Measurements from ENCODE around the gene SAMD4A. TPM values are rescaled to one million over a fixed set of nuclear protein-coding genes. Genes with fewer than 3 reads are reported as not detected.

Gene SAMD4A
- total and polyA plus RNA-seq, 8 donors = 2.9 to 12.2 (median 9.4) TPM

DNA sequence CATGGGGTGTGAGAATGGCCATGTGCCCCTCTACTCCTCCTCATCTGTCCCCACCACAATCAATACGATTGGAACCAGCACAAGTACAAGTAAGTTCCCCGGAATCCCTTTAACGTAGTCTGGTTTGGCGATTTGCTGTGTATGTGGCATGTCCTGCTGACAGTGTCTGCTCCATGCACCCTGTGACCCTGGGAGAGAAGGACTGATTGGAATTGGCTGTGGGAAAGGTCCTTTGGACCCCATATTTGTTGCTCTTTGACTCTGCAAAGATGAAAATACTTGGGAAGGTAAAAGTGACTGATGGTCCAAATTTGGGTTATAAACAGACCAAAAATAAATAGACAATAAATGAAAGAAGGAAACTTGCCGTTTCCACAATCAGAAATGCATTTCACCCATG lies 135.6 kb downstream of the SAMD4A start:
- H3K4me3 ChIP-seq = no peak overlapping the region
- no peaks in the 10 kb centered on the region for H3K36me3 ChIP-seq
- H3K27me3 ChIP-seq = no peaks in the 10 kb centered on the region
- FAIRE-seq (no peak), ATAC-seq (no peak), DNase-seq (no peak)
- peaks cover 0 to 3% (median 0%) of the 10 kb centered on the region in 3 donors for H3K4me1 ChIP-seq
- TF ChIP-seq, protein P1, sequence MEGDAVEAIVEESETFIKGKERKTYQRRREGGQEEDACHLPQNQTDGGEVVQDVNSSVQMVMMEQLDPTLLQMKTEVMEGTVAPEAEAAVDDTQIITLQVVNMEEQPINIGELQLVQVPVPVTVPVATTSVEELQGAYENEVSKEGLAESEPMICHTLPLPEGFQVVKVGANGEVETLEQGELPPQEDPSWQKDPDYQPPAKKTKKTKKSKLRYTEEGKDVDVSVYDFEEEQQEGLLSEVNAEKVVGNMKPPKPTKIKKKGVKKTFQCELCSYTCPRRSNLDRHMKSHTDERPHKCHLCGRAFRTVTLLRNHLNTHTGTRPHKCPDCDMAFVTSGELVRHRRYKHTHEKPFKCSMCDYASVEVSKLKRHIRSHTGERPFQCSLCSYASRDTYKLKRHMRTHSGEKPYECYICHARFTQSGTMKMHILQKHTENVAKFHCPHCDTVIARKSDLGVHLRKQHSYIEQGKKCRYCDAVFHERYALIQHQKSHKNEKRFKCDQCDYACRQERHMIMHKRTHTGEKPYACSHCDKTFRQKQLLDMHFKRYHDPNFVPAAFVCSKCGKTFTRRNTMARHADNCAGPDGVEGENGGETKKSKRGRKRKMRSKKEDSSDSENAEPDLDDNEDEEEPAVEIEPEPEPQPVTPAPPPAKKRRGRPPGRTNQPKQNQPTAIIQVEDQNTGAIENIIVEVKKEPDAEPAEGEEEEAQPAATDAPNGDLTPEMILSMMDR (IDR thresholded peaks at IDR 0.05) = no peak
- no peaks in the 10 kb centered on the region for H3K9me3 ChIP-seq
- intact Hi-C loops (cut with DNase I) = no loop called here
- H3K27ac ChIP-seq = no peak overlapping the region
- WGBS, 2 donors = 92 to 94% methylated on average over 5 of the region's 5 CpGs

DNA sequence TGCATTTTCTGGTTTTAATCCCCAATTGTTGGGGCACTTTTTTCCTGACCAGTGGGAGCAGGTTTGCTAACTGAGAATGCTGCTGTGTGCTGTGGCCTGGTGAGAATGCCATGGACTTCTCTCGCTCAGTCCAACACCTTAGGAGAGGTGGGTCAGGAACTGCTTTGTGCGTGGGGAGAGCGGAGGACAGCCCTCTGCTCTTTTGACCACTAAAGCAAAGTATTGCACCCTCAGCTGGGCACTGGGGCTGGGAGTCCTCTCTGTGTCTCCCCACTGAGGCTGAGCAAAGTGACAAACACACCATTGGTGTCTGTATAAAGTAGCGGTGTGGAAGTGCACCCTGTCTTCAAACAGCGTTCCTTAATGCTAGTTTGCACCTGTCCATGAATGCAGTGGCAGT lies 136.2 kb downstream of the SAMD4A start:
- no peaks in the 10 kb centered on the region for H3K9me3 ChIP-seq
- H3K36me3 ChIP-seq = no peaks in the 10 kb centered on the region
- H3K27ac ChIP-seq = no peak overlapping the region
- intact Hi-C loops (cut with DNase I) = no loop called here
- FAIRE-seq (no peak), DNase-seq (no peak), ATAC-seq (no peak)
- H3K4me1 ChIP-seq = peaks cover 0 to 3% (median 0%) of the 10 kb centered on the region in 3 donors
- no peak overlapping the region for H3K4me3 ChIP-seq
- no peaks in the 10 kb centered on the region for H3K27me3 ChIP-seq
- 95% methylated on average over 5 of the region's 5 CpGs for WGBS, 2 donors
- TF ChIP-seq, protein P1 (IDR thresholded peaks at IDR 0.05) = no peak

- Histone ChIP-seq H3K27ac (no peak overlapping the region), H3K27me3 (no peaks in the 10 kb centered on the region), H3K9me3 (no peaks in the 10 kb centered on the region), H3K4me1 (peaks cover 0 to 1% (median 0%) of the 10 kb centered on the region in 3 donors), H3K36me3 (no peaks in the 10 kb centered on the region), H3K4me3 (no peak overlapping the region)
- FAIRE-seq (no peak), ATAC-seq (no peak), DNase-seq (no peak)
- intact Hi-C loops (cut with DNase I) = no loop called here
- TF ChIP-seq, protein P1 (IDR thresholded peaks at IDR 0.05) = no peak
- WGBS, 2 donors = 85 to 93% methylated on average over 2 of the region's 2 CpGs
These were observed 136.8 kb downstream of the SAMD4A start for GRCh38 chr14:54703724-54704123.

DNA sequence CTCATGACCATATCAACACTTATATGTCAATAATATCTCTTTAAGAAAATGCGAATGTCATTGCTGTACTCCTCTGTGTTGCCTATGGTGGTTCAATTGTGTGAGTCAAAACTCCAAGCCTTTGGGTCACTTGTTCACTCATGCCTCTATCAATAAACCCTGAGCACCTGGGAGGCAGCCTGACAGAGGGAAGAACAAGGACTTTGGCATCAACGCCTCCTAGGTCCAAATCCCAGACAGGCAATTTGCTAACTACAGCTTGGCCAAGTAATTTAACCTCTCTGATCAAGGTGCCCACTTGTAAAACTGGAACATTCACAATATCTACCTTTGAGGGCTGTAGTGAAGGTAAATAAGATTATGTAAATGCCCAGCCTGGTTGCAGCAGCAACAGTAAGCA lies 137.8 kb downstream of the SAMD4A start:
- no peak overlapping the region for H3K4me3 ChIP-seq
- no peak for FAIRE-seq
- no peaks in the 10 kb centered on the region for H3K9me3 ChIP-seq
- no peak overlapping the region for H3K27ac ChIP-seq
- WGBS, 2 donors = 87 to 88% methylated on average over 2 of the region's 2 CpGs
- TF ChIP-seq, protein P1 (IDR thresholded peaks at IDR 0.05) = no peak
- no peak for DNase-seq
- no peaks in the 10 kb centered on the region for H3K27me3 ChIP-seq
- H3K36me3 ChIP-seq = no peaks in the 10 kb centered on the region
- ATAC-seq = no peak
- H3K4me1 ChIP-seq = no peaks in the 10 kb centered on the region
- intact Hi-C loops (cut with DNase I) = no loop called here

DNA sequence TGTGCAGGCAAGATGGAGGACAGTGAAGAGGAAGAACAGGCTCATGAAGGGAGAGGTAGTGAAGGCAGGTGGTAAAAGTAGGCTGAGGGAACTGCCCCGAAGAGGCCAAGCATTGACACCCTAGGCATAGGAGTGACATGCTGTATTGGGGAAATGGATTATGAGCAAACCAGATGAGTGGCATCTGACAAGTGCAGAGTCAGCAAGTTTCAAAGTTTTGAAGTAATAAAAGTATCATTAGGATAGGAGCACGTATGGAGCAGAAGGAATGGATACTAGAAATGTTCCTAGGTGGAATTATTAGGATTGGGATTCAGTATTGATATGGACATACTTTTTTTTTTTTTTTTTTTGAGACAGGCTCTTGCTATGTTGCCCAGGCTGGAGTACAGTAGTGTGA lies 139.8 kb downstream of the SAMD4A start:
- no peaks in the 10 kb centered on the region for H3K9me3 ChIP-seq
- no peaks in the 10 kb centered on the region for H3K27me3 ChIP-seq
- 93 to 94% methylated on average over 2 of the region's 2 CpGs for WGBS, 2 donors
- H3K27ac ChIP-seq = no peak overlapping the region
- DNase-seq (no peak), ATAC-seq (peak in 1 of 4 donors; percentile 11), FAIRE-seq (no peak)
- intact Hi-C loops (cut with DNase I) = no loop called here
- TF ChIP-seq, protein P1 (IDR thresholded peaks at IDR 0.05) = no peak
- H3K36me3 ChIP-seq = no peaks in the 10 kb centered on the region
- no peaks in the 10 kb centered on the region for H3K4me1 ChIP-seq
- no peak overlapping the region for H3K4me3 ChIP-seq
